Cardiac muscle cell (in vitro differentiated cells and primary cell): ENCODE data around the gene WNT11. TPM values are rescaled to one million over a fixed set of nuclear protein-coding genes. Genes with fewer than 3 reads are reported as not detected.
A peak's percentile ranks its signal among the peaks of the same experiment; 100 is the strongest.

Experiments used
- DNase-seq, 2 donors: peaks; one replicate each; pipeline versions ENCODE4 v3.0.0 to v3.0.0-alpha.2; 2010 to 2017; ENCODE audit warnings: low read depth in 1 of 2, low spot score in 1 of 2
- H3K27ac ChIP-seq: fragments of 200-600 bp; sonication (generic); 2 replicates; pipeline ENCODE4 v1.5.1; 2016
- H3K27me3 ChIP-seq: fragments of 200-600 bp; sonication (generic); 2 replicates; pipeline ENCODE4 v1.6.0; 2016; ENCODE audit warnings: control low read depth
- H3K36me3 ChIP-seq: fragments of 200-600 bp; sonication (generic); 2 replicates; pipeline ENCODE4 v1.5.1; 2016; ENCODE audit warnings: control low read depth
- H3K4me1 ChIP-seq: fragments of 200-600 bp; sonication (generic); 2 replicates; pipeline ENCODE4 v1.8.1; 2017; ENCODE audit warnings: low read depth, mild to moderate bottlenecking, mixed run types
- H3K4me3 ChIP-seq: fragments of 200-600 bp; sonication (generic); 2 replicates; pipeline ENCODE4 v1.5.1; 2016; ENCODE audit warnings: mild to moderate bottlenecking
- H3K9me3 ChIP-seq: fragments of 200-600 bp; sonication (generic); 2 replicates; pipeline ENCODE4 v1.5.1; 2017; ENCODE audit warnings: low read depth, mild to moderate bottlenecking, control low read depth
- polyA plus RNA-seq: library from polyadenylated mRNA; unstranded; fragments of >200 nt; fragmentation: Nextera tagmentation; extraction: Ambion mirVana; gene quantifications from 2 replicates; pipeline ENCODE4 v1.2.1, GENCODE V29; 2016
- total RNA-seq: library from RNA; depleted of rRNA; stranded (reverse); fragments of >200 nt; gene quantifications from 2 replicates; pipeline ENCODE4 v1.2.3, GENCODE V29; 2016
- TF ChIP-seq, protein P1 (sequence below): IDR thresholded peaks from 2 replicates; pipeline ENCODE4 v1.5.1; 2012; ENCODE audit warnings: low read depth, mild to moderate bottlenecking, low read length

The WNT11 gene
- total and polyA plus RNA-seq, 2 experiments from 2014 or later = 87.9 to 107 TPM

GRCh38 chr11:76230392-76230791 lies 24.1 kb upstream of the WNT11 start:
- DNase-seq = no peak
- Histone ChIP-seq H3K4me1 (peaks cover 17% of the 10 kb centered on the region), H3K36me3 (no peaks in the 10 kb centered on the region), H3K9me3 (no peaks in the 10 kb centered on the region), H3K4me3 (no peak overlapping the region), H3K27me3 (no peaks in the 10 kb centered on the region), H3K27ac (no peak overlapping the region)
- TF ChIP-seq, protein P1, sequence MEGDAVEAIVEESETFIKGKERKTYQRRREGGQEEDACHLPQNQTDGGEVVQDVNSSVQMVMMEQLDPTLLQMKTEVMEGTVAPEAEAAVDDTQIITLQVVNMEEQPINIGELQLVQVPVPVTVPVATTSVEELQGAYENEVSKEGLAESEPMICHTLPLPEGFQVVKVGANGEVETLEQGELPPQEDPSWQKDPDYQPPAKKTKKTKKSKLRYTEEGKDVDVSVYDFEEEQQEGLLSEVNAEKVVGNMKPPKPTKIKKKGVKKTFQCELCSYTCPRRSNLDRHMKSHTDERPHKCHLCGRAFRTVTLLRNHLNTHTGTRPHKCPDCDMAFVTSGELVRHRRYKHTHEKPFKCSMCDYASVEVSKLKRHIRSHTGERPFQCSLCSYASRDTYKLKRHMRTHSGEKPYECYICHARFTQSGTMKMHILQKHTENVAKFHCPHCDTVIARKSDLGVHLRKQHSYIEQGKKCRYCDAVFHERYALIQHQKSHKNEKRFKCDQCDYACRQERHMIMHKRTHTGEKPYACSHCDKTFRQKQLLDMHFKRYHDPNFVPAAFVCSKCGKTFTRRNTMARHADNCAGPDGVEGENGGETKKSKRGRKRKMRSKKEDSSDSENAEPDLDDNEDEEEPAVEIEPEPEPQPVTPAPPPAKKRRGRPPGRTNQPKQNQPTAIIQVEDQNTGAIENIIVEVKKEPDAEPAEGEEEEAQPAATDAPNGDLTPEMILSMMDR = no peak

- H3K27me3 ChIP-seq = no peaks in the 10 kb centered on the region
- TF ChIP-seq, protein P1 = no peak
- no peaks in the 10 kb centered on the region for H3K36me3 ChIP-seq
- H3K9me3 ChIP-seq = no peaks in the 10 kb centered on the region
- DNase-seq = no peak
- peaks cover 19% of the 10 kb centered on the region for H3K4me1 ChIP-seq
- H3K27ac ChIP-seq = no peak overlapping the region
- H3K4me3 ChIP-seq = no peak overlapping the region
These were observed 23.5 kb upstream of the WNT11 start for GRCh38 chr11:76229690-76230240.

DNA sequence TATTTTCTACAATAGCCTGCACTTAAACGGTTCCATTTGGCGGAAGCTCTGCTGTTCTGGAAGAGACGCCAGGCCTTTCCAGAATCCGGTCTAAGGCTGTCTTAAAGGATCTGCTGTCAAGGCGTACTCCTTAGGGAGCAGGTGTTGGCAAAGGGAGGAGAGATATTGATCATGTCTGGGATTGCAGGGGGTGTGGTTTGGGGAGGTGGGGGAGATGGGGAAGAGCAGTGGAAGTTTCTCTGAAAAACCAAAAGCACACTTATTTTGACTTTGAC lies 22.5 kb upstream of the WNT11 start:
- H3K36me3 ChIP-seq = no peaks in the 10 kb centered on the region
- H3K27ac ChIP-seq = no peak overlapping the region
- H3K27me3 ChIP-seq = no peaks in the 10 kb centered on the region
- no peaks in the 10 kb centered on the region for H3K9me3 ChIP-seq
- TF ChIP-seq, protein P1 = no peak
- DNase-seq = no peak
- H3K4me3 ChIP-seq = no peak overlapping the region
- peaks cover 19% of the 10 kb centered on the region for H3K4me1 ChIP-seq

GRCh38 chr11:76228071-76228874 lies 22.0 kb upstream of the WNT11 start:
- Histone ChIP-seq H3K4me3 (no peak overlapping the region), H3K4me1 (peaks cover 19% of the 10 kb centered on the region), H3K27ac (no peak overlapping the region), H3K36me3 (no peaks in the 10 kb centered on the region), H3K27me3 (no peaks in the 10 kb centered on the region), H3K9me3 (no peaks in the 10 kb centered on the region)
- TF ChIP-seq, protein P1 = no peak
- DNase-seq = peak in 1 of 2 donors; percentile 46

GRCh38 chr11:76226626-76227025 lies 20.3 kb upstream of the WNT11 start:
- Histone ChIP-seq H3K36me3 (no peaks in the 10 kb centered on the region), H3K4me1 (peaks cover 19% of the 10 kb centered on the region)
- TF ChIP-seq, protein P1 = no peak

More at GRCh38 chr11:76226626-76227025, 20.3 kb upstream of the WNT11 start:
- Histone ChIP-seq H3K9me3 (no peaks in the 10 kb centered on the region), H3K27me3 (no peaks in the 10 kb centered on the region), H3K27ac (no peak overlapping the region), H3K4me3 (no peak overlapping the region)
- no peak for DNase-seq
